HepG2 (cell line): ENCODE data around the gene ZFP36L2. TPM values are rescaled to one million over a fixed set of nuclear protein-coding genes. Genes with fewer than 3 reads are reported as not detected.

Source experiments
- CEBPB ChIP-seq: IDR thresholded peaks from 2 replicates; pipeline ENCODE4 v1.6.1; 2011; ENCODE audit warnings: low read depth, low read length, improper control_type of control experiment, borderline replicate concordance
- CENPBD1 ChIP-seq: sonication (generic); formaldehyde crosslinking; IDR thresholded peaks from 2 replicates; pipeline ENCODE4 v1.8.0; 2022; ENCODE audit warnings: missing genetic modification reagents, low read depth, mild to moderate bottlenecking, borderline replicate concordance
- GATAD2A ChIP-seq: IDR thresholded peaks from 2 replicates; pipeline ENCODE4 v1.6.1; 2016
- HBP1 ChIP-seq: IDR thresholded peaks from 2 replicates; pipeline ENCODE4 v1.6.1; 2016; ENCODE audit warnings: low read depth, control low read depth
- KAT2B ChIP-seq: fragments of 150-350 bp; IDR thresholded peaks from 2 replicates; pipeline ENCODE4 v1.6.1; 2014; ENCODE audit warnings: low read depth, low read length, borderline replicate concordance
- MAFF ChIP-seq: IDR thresholded peaks from 2 replicates; pipeline ENCODE4 v1.6.1; 2011; ENCODE audit warnings: low read depth, low read length, improper control_type of control experiment
- SMAD9 ChIP-seq: sonication (generic); formaldehyde crosslinking; IDR thresholded peaks from 2 replicates; pipeline ENCODE4 v1.5.1; 2020; ENCODE audit warnings: mild to moderate bottlenecking, missing genetic modification reagents
- SP4 ChIP-seq: sonication (generic); formaldehyde crosslinking; IDR thresholded peaks from 2 replicates; pipeline ENCODE4 v1.8.1; 2023; ENCODE audit warnings: mild to moderate bottlenecking, missing genetic modification reagents
- SSRP1 ChIP-seq: IDR thresholded peaks from 2 replicates; pipeline ENCODE4 v1.6.1; 2016; ENCODE audit warnings: control low read depth
- STAT5B ChIP-seq: sonication (generic); formaldehyde crosslinking; IDR thresholded peaks from 2 replicates; pipeline ENCODE4 v1.4.0; 2020; ENCODE audit warnings: missing genetic modification reagents
- TRIM24 ChIP-seq: sonication (generic); formaldehyde crosslinking; IDR thresholded peaks from 2 replicates; pipeline ENCODE4 v1.8.0; 2022; ENCODE audit warnings: mild to moderate bottlenecking, missing genetic modification reagents
- WIZ ChIP-seq: sonication (generic); formaldehyde crosslinking; IDR thresholded peaks from 2 replicates; pipeline ENCODE4 v1.5.1; 2020; ENCODE audit warnings: mild to moderate bottlenecking, missing genetic modification reagents
- ZNF12 ChIP-seq: sonication (generic); formaldehyde crosslinking; IDR thresholded peaks from 2 replicates; pipeline ENCODE4 v1.5.0; 2020; ENCODE audit warnings: missing genetic modification reagents
- ZNF253 ChIP-seq: sonication (generic); formaldehyde crosslinking; IDR thresholded peaks from 2 replicates; pipeline ENCODE4 v1.8.0; 2022; ENCODE audit warnings: mild to moderate bottlenecking, missing genetic modification reagents, borderline replicate concordance
- ZNF296 ChIP-seq: sonication (generic); formaldehyde crosslinking; conservative IDR thresholded peaks from 2 replicates; pipeline ENCODE4 v1.5.0; 2020; ENCODE audit warnings: mild to moderate bottlenecking, missing genetic modification reagents
- ZNF451 ChIP-seq: sonication (generic); formaldehyde crosslinking; IDR thresholded peaks from 2 replicates; pipeline ENCODE4 v1.5.0; 2020; ENCODE audit warnings: mild to moderate bottlenecking, missing genetic modification reagents
- ZNF616 ChIP-seq: sonication (generic); formaldehyde crosslinking; IDR thresholded peaks from 2 replicates; pipeline ENCODE4 v1.5.0; 2020; ENCODE audit warnings: low read depth, mild to moderate bottlenecking, missing genetic modification reagents
- polyA plus RNA-seq, 8 experiments: library from polyadenylated mRNA; depleted of rRNA in 3 of 8; stranded (reverse) in 7 of 8; unstranded in 1 of 8; fragments of >200 nt; fragmentation: Illumina TruSeq in 4 of 8; extraction: Trizol in 4 of 8; gene quantifications; 2 replicates each; pipeline versions ENCODE4 v1.2.1 to v1.2.3, GENCODE V29; 2011 to 2016; ENCODE audit warnings: low read depth in 4 of 8, missing spikeins in 1 of 8, mixed read lengths in 1 of 8; ENCODE audit not compliant: insufficient read depth in 1 of 8
- total RNA-seq, 5 experiments: library from RNA; depleted of rRNA; stranded (reverse); fragments of >200 nt; fragmentation: Illumina TruSeq; extraction: Trizol; gene quantifications; 2 replicates each; pipeline ENCODE4 v1.2.3, GENCODE V29; 2016; ENCODE audit warnings: low read depth in 1 of 5
- TF ChIP-seq, protein P1 (sequence below): sonication (generic); formaldehyde crosslinking; IDR thresholded peaks from 2 replicates; pipeline ENCODE4 v1.4.0; 2020; ENCODE audit warnings: low read depth, mild to moderate bottlenecking, missing genetic modification reagents
- TF ChIP-seq, protein P2 (sequence below): sonication (generic); formaldehyde crosslinking; IDR thresholded peaks from 2 replicates; pipeline ENCODE4 v1.4.0; 2020; ENCODE audit warnings: mild to moderate bottlenecking, missing genetic modification reagents
- TF ChIP-seq, protein P3 (sequence below): IDR thresholded peaks from 2 replicates; pipeline ENCODE4 v1.4.0; 2020; ENCODE audit warnings: mild to moderate bottlenecking, missing genetic modification reagents
- TF ChIP-seq, protein P4 (sequence below): IDR thresholded peaks from 2 replicates; pipeline ENCODE4 v1.6.1; 2016; ENCODE audit warnings: low read depth, borderline replicate concordance

The ZFP36L2 gene
- total and polyA plus RNA-seq, 2 of the 13 experiments (the other 11 are each of a cell fraction or from before 2014, with no cell fraction given), result 11.2 to 21.8 TPM

DNA sequence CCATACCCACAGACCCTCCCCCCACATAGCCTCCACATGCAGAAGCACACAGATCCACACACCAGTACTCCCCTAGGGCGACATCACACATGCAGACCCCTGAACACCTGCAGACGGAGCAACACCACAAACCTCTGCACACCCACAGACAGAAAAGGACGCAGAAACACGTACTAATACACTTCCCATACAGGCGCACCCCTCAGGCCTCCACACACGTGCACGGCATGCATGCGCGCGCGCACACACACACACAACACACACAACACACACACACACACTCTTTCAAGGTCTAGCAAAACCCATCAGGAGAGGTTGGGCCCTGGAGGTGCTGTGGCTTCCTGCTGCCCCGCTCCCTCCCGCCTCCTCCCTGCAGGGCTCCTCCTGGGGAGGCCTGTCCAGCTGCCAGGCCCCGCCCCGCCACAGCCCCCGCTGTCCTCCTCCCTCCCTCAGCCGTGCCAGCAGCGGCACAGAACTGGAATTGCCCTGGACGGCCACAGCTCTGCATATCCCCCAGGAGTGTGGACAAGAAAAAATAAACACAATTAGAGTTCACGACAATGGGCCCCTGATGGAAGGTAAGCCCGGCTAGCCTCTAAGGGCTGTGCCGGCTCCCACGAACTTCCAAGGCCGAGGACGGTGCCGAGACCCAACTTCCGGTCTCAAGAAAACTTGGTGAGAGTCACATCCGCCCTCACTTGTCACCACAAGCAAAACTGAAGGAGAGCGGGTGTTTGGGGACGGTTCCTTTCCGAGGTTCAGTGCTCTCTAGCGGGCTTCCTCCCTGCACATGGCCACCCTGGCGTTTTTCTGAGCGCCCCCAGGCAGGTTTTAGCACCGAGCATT, 6.8 kb downstream of the ZFP36L2 start (continued):
- TF ChIP-seq HBP1 (CRISPR knock-in tag), result 0 out of 2 replicates have a peak, but pooled peaks have one; percentile 32
- TF ChIP-seq, protein P1, sequence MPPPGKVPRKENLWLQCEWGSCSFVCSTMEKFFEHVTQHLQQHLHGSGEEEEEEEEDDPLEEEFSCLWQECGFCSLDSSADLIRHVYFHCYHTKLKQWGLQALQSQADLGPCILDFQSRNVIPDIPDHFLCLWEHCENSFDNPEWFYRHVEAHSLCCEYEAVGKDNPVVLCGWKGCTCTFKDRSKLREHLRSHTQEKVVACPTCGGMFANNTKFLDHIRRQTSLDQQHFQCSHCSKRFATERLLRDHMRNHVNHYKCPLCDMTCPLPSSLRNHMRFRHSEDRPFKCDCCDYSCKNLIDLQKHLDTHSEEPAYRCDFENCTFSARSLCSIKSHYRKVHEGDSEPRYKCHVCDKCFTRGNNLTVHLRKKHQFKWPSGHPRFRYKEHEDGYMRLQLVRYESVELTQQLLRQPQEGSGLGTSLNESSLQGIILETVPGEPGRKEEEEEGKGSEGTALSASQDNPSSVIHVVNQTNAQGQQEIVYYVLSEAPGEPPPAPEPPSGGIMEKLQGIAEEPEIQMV (CRISPR knock-in tag), result no peak
- TF ChIP-seq, protein P2, sequence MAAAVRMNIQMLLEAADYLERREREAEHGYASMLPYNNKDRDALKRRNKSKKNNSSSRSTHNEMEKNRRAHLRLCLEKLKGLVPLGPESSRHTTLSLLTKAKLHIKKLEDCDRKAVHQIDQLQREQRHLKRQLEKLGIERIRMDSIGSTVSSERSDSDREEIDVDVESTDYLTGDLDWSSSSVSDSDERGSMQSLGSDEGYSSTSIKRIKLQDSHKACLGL, result no peak; the same call in 1 of the 2 replicates
- TF ChIP-seq TRIM24 (CRISPR knock-in tag), result no peak
- TF ChIP-seq GATAD2A (CRISPR knock-in tag), result peak; percentile 70
- no peak; the same call in 1 of the 2 replicates for TF ChIP-seq ZNF253 (CRISPR knock-in tag)
- TF ChIP-seq KAT2B, result no peak
- TF ChIP-seq, protein P3, sequence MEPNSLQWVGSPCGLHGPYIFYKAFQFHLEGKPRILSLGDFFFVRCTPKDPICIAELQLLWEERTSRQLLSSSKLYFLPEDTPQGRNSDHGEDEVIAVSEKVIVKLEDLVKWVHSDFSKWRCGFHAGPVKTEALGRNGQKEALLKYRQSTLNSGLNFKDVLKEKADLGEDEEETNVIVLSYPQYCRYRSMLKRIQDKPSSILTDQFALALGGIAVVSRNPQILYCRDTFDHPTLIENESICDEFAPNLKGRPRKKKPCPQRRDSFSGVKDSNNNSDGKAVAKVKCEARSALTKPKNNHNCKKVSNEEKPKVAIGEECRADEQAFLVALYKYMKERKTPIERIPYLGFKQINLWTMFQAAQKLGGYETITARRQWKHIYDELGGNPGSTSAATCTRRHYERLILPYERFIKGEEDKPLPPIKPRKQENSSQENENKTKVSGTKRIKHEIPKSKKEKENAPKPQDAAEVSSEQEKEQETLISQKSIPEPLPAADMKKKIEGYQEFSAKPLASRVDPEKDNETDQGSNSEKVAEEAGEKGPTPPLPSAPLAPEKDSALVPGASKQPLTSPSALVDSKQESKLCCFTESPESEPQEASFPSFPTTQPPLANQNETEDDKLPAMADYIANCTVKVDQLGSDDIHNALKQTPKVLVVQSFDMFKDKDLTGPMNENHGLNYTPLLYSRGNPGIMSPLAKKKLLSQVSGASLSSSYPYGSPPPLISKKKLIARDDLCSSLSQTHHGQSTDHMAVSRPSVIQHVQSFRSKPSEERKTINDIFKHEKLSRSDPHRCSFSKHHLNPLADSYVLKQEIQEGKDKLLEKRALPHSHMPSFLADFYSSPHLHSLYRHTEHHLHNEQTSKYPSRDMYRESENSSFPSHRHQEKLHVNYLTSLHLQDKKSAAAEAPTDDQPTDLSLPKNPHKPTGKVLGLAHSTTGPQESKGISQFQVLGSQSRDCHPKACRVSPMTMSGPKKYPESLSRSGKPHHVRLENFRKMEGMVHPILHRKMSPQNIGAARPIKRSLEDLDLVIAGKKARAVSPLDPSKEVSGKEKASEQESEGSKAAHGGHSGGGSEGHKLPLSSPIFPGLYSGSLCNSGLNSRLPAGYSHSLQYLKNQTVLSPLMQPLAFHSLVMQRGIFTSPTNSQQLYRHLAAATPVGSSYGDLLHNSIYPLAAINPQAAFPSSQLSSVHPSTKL (CRISPR knock-in tag), result peak; percentile 61
- no peak for TF ChIP-seq SSRP1
- TF ChIP-seq ZNF616 (CRISPR knock-in tag), result peak; percentile 61; the same call in 1 of the 2 replicates
- peak; percentile 87; the same call in 1 of the 2 replicates for TF ChIP-seq WIZ
- TF ChIP-seq, protein P4, sequence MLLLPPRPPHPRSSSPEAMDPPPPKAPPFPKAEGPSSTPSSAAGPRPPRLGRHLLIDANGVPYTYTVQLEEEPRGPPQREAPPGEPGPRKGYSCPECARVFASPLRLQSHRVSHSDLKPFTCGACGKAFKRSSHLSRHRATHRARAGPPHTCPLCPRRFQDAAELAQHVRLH (CRISPR knock-in tag), result no peak
- TF ChIP-seq SMAD9 (CRISPR knock-in tag), result no peak
- TF ChIP-seq SP4 (CRISPR knock-in tag), result peak; percentile 76
- TF ChIP-seq ZNF12, result no peak
- TF ChIP-seq ZNF451 (CRISPR knock-in tag), result peak; percentile 84; the same call in 1 of the 2 replicates
- TF ChIP-seq MAFF, result no peak
- TF ChIP-seq CENPBD1 (CRISPR knock-in tag), result no peak
- TF ChIP-seq CEBPB, result no peak
- no peak for TF ChIP-seq STAT5B
- TF ChIP-seq ZNF296 (CRISPR knock-in tag), result peak; percentile 83; the same call in 1 of the 2 replicates
